Embryonic facial prominence (tissue), 1 donor: Measurements from ENCODE around the gene RBBP8.

ENCODE experiments used
- DNase-seq: peaks from one replicate; pipeline ENCODE4 v3.0.0-alpha.2; 2016; ENCODE audit errors: extremely low spot score

Gene RBBP8

DNA sequence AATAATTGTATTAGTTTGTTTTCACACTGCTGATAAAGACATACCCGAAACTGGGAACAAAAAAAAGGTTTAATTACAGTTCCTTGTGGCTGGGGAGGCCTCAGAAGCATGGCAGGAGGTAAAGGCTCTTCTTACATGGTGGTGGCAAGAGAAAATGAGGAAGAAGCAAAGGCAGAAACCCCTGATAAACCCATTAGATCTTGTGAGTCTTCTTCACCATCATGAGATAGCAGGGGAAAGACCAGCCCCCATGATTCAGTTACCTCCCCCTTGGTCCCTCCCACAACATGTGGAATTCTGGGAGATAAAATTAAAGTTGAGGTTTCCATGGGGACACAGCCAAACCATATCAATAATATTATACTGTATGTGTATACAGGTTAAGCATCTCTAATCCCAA is 128.9 kb downstream of the RBBP8 start:
- DNase-seq, result no peak

DNA sequence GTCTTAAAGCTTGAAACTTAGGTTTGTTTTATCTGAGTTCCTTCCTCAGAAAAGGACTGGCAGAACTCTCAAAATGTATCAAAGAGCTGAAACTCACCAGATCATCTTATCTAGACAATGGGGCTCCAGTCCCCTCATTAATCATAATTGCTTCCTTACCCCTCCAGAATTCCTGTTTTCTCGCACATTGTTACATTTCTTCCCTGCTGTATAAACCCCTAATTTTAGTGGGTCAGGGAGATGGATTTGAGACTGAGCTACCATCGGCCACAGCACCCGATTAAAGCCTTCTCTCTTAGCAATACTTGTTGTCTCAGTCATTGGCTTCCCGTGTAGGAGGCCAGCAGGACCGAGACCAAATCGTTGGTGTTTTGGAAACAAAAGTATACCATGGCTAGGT is 130.4 kb downstream of the RBBP8 start:
- no peak for DNase-seq

DNA sequence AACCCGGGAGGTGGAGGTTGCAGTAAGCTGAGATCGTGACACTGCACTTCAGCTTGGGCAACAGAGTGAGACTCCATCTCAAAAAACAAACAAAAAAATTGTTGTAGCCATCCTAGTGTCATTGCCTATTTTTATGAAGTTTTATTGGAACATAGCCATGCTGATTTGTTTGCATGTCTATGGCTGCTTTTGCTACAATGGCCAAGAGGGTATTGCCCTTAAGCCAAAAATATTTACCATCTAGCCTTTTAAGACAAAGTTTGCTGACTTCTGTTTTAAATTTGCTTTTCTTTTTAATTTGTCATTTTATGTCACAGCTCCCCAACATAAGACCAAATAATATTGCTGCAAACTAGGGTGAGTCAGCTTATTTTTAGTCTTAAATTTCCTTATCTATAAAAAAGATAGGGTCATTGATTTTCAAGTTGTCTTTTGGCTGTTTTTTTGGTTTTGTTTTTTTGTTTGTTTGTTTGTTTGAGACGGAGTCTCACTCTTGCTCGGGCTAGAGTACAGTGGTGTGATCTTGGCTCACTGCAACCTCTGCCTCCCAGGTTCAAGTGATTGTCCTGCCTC is 132.2 kb downstream of the RBBP8 start:
- no peak for DNase-seq

DNA sequence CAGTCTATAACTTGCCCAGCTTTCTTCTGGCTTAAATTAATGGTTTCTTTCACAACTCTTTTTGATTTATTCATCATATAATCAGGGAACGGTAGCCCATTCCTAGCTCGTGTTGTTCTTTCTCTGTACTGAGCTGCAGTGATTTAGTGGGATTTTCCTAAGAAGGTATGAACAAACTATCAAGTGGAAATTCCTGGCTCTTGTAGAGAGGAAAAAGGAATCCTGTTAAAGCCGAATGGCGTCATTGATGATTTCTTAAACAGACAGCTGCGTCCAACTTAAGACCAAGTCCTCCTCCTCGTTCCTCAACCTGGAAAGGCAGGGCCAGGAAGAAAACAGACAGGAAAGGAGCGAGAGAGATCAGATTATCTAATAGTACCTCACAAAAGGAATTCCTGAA is 132.9 kb downstream of the RBBP8 start:
- no peak for DNase-seq

DNA sequence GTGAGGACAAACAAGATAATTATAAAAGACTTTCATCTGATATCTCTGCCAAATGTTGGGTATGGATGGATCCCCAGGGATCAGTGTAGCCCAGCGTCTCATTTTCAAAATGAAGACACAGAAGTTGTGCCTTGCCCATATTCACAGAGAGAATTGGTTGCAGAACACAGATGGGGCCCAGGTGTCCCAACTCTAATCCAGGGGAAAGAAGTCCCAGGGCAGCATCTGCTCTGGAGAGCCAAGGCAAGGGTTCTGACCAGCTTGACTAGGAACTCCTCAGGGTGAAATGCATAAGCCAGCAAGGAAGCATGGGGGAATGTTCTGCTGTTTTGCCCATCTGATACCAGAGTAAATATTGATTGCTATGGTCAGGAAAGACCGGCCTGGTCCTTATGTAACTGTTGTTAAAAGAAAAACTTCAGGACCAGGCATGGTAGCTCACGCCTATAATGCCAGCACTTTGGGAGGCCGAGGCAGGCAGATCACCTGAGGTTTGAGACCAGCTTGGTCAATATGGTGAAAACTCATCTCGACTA is 133.4 kb downstream of the RBBP8 start:
- DNase-seq, result no peak

DNA sequence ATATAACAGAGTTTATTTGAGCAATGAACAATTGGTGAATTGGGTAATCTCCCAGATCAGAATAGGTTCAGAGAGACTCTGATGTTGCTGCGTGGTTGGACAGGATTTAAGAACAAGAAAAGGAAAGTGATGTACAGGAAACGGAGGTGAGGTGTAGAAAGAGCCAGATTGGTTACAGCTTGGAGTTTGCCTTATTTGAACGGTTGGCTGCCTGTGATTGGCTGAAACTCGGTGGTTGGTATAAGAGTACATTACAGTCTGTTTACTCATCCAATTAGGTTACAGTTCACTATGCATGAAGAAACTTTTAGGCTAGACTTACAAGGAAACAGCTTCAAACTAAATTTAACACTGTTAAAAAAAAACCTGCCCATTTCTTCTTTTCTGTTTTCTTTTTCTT is 134.1 kb downstream of the RBBP8 start:
- no peak for DNase-seq

DNA sequence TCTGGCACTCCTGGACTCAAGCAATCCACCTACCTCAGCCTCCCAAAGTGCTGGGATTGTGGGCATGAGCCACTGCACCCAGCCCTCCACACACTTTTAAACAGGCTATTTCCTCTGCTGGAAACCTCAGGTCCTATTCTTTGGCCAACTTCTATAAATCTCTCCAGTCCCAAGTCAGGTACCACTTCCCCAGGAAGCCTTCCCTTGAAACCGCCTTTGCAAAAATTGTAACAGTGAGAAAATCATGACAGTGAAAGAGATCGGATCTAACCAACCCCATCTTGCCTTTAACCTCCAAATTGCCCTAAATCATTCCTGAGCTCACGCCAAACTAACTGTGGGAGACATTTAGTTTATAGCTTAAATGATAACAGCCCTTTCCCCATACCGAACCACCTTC is 134.9 kb downstream of the RBBP8 start:
- DNase-seq, result no peak

DNA sequence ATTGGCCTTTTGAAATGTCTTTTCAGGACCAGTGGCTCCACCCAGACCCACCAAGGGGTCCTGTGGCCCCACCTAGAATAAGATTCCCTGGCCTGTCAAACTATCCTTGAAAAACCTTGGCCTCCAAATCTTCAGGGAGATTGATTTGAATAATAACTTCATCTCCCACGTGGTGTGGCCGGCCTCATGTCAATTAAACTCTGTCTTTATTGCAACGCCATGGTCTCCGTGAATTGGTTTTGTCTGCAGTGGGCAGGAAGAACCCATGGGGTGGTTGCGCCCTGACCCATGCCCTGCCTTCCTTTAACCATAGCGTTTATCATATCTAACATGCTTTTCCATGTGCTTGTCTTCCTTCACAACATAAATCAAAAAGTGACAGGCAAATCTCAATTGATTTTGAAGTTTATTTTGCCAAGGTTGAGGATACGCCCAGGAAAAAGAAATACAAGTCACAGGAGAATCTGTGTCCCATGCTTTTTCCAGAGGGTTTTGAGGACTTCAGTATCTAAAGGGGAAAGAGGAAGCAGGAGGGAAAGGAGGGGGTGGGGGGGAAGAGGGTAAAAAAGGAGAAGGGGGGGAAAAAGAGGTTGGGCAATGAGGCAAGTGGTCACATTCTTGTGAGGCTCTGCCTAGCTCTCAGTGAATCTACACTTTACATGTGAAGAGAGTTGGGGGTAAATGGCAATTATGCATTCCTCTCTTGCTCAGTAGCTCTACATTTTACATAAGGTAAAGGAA is 135.6 kb downstream of the RBBP8 start:
- no peak for DNase-seq

DNA sequence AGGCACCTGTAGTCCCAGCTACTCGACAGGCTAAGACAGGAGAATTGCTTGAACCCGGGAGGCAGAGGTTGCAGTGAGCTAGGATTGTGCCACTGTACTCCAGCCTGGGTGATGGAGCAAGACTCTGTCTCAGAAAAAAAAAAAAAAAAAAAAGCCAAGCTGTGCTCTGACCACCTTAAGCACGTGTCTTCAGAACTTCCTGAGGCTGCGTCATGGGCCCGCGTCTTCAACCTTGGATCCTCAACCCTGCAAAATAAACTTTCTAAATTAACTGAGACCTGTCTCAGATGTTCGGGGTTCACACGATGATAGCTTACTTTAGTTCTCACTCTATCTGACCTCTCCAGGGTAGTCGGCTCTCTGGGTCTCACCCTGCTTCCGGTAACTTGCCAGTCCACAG is 136.4 kb downstream of the RBBP8 start:
- no peak for DNase-seq

DNA sequence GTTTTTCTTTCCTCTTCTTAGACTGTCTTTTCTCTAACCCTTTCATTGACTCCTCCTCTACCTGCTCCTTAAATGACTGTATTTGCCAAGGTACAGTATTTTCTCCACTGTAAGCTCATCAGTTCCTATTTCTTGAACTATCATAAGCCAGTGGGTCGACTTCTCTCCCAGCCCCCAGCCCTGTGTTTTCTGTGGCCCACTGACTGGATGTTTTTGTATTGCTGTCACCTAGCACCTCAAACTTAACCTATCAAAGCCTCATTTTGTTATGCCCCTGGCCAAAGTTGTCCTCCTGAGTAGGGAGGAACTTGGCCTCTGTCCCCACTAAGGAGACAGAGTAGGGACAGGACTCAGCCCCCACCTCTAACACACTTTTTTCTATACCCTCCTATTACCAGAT is 136.8 kb downstream of the RBBP8 start:
- DNase-seq, result no peak

DNA sequence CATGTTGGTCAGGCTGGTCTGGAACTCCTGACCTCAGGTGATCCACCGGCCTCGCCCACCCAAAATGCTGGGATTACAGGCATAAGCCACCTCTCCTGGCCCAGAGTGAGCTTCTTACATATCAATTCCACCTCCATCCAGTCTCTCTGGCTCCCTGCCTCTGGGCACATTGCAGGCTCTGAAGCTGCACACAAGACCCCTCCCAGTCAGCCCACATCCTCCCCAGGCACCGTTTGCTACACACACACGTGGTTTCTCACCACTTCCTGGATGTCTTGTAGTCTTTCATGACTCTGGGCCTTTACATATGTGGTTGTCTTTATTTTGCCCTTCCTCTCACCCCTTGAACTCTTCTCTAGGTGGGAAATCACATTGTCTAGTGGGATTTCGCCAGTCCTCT is 138.2 kb downstream of the RBBP8 start:
- no peak for DNase-seq

DNA sequence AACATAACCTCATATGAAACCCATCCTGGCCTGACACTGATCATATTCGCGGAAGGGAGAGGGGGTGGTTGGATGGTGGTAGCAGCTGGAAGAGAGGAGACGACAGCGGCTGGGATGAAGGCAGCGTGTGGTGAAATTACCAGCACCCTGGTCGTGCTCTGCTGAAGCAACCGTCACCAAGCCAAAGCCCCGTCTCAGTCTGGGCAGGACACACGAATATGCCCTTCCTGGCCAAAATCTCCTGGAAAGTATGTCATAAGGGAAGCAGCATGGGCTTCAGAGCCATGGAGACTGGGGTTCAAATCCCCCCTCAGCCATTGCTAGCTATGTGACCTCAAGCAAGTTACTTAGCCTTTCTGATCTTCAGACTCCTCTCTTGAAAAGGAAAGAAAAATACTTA is 139.0 kb downstream of the RBBP8 start:
- no peak for DNase-seq

DNA sequence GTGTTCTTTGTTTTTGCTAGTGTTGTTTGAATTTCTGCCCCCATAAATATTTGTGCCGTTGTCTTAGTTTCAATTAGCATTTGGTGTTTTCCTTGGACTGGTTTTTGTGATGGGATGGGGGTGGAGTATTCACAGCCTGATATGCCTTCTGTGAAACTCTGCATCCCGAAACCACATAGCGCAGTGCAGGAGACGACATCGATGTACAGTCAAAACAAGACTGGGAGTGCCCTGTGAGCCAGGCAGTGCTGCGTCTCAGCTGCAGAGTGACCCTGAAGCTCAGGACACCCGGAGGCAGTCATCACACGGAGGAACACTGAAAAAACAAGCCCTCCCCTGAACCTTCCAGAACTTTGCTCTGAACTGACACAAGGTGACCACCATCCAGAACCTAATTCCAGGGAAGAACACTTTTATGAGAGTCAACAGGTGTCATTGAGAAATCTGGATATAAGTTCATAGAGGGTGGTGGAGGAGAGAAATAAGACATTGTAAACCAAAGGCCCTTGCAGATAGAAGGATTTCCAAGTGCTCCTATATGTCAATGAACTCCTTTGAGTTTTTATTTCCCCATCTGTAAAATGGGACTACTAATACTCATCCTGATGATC is 141.0 kb downstream of the RBBP8 start:
- no peak for DNase-seq
